NCI-H1694 treated with DMSO at 0.1 percent for 48 hours (cell line): ENCODE measurements around the gene UGT3A1.
"Not testable (repeated sequence)": the region's sequence is repeated elsewhere in the genome, so short reads cannot be mapped to it uniquely, and the experiment has no call there.

Experiments used
- DNase-seq: peaks from one replicate; lab custom pipeline; 2025; lab: John Stamatoyannopoulos, UW

The UGT3A1 gene, protein sequence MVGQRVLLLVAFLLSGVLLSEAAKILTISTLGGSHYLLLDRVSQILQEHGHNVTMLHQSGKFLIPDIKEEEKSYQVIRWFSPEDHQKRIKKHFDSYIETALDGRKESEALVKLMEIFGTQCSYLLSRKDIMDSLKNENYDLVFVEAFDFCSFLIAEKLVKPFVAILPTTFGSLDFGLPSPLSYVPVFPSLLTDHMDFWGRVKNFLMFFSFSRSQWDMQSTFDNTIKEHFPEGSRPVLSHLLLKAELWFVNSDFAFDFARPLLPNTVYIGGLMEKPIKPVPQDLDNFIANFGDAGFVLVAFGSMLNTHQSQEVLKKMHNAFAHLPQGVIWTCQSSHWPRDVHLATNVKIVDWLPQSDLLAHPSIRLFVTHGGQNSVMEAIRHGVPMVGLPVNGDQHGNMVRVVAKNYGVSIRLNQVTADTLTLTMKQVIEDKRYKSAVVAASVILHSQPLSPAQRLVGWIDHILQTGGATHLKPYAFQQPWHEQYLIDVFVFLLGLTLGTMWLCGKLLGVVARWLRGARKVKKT

DNA sequence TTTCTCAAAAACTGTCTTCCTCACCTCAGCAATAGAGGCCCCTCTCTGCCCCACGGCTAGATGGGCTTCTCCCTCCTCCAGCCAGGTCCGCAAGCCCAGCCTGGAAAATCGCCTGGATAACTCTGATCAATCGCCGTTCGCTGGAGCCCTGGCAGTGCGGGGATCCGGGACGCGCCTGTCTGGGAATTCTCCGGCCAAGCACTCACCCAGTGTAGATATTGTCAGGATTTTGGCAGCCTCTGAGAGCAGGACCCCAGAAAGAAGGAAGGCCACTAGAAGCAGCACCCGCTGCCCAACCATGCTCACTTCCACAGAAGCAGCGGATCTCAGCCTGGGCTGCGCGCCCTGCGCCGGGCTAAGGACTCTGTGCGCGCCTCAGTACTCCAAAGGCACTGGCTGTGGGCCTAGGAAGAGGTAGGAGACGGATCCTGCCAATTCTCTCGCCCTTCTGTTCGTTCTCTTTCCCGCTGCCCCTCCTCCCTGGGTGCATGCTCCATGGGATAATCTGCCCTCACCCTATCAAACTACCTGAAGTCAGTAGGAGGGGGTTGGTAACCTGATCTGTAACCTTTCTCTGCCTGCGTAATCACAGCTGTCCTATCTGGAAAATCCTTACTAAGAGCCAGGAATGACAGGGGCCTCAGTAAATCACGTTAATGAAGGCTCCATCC is at the start of gene UGT3A1:
TSS of gene UGT3A1 (minus strand) at position 450 of the 671 bp plus-strand sequence. CDS start at position 300, 150 bp downstream.
- no peak for DNase-seq

DNA sequence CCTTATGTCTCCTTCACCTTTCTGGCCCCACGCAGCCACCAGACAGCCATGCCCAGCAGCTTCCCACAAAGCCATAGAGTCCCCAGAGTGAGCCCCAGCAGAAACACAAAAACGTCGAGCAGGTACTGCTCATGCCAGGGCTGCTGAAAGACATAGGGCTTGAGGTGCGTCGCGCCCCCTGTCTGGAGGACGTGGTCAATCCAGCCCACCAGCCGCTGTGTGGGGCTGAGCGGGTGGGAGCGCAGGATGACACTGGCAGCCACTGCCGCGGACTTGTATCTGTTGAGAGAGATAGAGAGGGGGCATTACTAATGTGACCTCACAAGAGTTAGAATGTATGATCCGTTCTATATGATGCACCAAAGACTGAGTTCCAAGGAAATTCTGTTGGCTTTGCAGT is 44.5 kb upstream of the UGT3A1 start:
- no peak for DNase-seq

DNA sequence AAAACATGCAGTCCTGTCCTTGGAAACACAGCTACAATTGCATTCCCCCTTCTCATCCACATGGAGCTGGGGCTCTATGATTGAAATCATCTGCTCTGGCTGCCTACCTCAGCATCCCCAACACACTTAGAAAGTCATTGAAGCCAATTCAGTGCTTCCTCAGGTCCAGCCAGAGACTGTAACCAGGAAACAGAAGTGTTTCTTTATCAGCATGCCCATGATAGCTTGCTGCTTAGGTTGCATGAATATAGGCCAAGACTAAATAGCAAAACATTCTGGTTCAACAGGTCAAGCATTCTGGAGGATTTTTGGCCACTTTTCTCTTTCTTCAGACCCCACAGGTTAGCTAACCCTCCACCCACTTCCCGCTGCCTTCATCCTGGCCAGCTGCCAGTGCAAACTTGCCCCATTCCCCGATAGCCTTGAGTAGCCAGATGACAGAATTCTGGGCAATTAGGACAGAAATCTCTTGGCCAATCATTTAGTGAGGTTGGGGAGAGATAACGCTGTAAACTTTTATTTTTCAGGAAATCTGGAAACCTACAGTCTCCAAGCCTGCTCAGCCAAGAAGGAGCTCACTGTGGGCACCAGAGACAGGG is 43.4 kb upstream of the UGT3A1 start:
- DNase-seq = not testable (repeated sequence)

DNA sequence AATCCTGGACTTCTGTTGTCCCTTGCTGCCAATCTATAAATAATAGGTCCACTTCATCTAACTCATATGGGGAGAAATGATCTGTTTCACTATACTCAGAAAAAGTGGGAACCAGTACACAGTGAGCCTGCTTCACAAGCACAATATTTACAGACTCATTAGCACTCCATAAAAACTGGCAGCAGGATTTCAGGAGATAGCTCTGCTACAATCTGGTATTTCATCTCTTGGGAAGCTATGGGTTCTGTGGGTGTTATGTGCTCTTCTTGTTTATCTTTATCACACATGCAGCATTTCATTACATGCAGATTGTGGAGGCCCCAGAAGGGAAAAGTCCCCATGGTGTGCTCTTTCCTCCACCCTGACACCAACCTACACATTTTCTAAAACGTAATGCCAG is 42.3 kb upstream of the UGT3A1 start:
- DNase-seq = no peak

DNA sequence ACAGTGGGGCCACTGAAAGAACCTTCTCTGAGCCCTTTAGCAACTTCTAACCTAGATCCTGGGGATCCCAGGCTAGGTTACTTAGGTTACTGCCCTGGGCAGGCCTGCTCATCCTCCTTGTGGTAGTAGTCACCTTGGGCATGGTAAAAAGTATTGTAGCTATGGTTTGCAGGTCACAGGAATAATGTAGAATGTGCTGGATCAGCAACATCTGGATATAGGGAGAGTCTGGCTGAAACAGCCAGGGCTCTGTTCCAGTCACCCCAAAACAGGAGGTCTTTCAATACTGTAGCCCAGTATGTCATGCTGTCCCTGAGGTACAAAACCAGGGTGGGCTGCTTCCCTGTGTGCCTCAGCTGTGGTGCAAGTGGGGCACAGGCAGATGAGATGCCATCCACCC is 41.9 kb upstream of the UGT3A1 start:
- DNase-seq = no peak

DNA sequence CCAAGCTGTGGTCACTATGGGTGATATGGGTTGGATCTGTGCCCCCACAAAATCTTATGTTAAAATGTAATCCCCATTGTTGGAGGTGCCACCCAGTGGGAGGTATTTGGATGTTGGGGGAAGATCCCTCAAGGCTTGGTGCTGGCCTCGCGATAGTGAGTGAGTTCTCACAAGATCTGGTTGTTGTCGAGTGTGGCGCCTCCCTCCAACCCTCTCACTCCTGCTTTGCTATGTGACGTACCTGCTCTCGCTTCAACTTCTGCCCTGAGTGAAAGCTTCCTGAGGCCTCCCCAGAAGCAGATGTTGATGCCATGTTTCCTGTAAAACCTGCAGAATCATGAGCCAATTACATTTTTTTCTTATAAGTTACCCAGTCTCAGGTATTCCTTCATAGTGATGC is 40.0 kb upstream of the UGT3A1 start:
- DNase-seq = no peak

DNA sequence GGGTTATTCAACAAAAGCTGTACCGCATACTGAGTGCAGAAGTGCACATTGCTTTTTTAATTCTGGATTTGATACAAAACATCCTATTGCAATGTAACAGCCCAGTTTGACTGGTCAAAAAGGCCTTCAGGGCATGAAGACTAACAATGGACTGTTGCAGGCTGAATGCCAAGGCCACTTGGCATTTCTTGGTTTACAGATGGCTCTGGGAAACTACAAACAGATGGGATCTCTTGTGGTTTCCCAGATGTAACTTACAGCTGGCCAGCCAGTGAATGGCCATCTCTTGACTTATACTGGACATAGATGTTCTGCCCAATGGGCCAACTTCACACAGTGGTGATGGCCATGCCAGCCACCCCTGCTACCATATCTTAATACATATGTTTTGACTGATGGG is 38.7 kb upstream of the UGT3A1 start:
- no peak for DNase-seq

DNA sequence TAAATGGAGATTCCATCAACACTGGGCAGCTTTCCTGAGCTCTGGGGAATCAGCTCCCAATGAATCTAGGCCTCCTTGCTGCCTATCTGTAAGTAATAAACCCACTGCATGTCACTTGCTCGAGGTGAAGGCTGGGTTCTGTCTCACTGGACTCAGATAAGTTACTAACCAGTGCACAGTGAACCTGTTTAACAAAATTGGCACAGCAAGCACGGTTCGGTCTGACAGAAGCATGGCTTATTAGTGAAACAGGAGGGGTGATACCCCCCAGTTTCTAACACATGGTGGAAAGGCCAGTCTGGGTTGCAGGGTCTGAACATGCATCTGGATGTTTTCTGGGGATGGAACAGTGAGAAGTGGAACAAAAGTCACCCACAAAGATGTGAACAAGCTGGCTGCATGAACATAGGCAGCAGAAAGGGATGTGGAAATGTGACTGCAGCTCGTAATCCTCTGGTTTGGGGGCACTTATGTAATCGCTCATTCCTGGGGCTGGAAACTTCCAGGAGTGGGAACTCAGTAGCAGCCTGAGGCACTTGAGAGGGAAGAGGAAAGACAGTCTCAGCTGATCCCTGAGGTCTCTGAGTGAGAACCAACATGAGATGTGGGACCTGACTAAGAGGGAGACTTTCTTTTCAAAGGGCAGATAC is 37.8 kb upstream of the UGT3A1 start:
- DNase-seq = no peak

DNA sequence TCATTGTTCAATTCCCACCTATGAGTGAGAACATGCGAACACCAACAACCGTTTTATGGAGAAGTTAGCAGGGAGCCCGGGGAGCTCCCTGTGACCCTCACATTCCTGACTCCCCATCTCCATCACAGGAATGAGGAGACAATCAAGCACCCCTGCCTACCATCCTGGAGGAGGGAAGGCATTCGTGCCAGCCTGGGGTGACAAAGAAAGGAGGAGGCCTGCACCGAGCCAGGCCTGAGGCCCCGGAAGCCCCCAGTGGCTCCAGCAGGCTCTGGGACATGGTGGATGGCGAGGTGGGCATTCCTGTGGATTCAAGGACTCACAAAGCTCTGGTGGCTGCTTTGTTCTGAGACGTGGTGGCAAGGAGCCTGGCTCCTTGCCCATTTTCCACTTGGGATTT is 36.5 kb upstream of the UGT3A1 start:
- DNase-seq = no peak

DNA sequence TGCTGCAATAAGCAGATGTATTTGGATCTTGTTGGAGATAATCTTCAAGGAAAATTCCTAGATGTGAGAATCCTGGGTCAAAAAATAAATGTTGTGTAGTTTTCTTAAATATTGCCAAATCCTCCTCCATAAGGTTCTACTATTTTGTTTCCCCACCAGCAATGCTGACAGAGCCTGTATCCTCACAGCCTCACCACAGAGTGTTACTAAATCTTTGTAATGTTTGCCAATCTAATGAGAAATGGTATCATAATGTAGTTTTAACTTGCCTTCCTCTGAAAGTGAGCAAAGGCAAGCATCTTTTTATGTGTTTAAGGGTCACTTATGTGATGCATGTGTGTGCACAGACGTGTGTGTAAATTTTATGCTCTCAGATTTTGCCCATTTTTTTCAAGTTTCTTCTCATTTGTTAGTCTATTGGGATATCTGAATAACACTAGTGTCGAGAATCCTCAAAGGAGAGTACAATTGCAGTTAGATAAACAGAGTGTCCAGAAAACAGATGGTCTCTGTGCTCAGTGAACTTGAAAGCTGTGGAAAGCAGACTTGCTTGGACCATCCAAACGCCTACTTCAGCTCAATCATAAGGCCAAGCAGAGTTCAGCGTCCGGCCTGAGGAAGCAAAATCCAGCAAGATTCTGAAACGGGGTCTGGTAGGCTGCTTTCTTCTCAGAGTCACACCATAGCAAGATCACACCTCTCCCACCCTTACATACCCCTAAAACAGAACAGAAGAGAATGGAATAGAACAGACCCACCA is 35.7 kb upstream of the UGT3A1 start:
- DNase-seq = no peak

DNA sequence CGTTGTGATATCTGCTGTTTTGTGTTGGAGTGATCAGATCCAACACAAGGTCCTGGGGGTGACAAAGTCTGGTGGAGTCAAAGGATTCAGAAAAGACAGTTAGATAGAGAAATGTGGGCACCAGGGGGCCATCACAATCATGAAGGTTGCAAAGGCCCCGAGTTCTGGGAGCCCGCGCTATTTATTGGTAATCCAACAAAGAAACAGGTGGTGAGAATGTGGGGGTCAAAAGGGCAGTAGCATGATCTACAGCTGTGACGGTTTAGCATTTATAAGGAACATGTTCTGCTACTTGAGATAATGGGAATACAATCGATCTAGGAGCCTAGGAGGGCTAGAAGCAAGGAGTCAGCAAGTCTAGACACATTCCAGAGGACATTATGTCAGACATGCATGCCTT is 31.1 kb upstream of the UGT3A1 start:
- not testable (repeated sequence) for DNase-seq

DNA sequence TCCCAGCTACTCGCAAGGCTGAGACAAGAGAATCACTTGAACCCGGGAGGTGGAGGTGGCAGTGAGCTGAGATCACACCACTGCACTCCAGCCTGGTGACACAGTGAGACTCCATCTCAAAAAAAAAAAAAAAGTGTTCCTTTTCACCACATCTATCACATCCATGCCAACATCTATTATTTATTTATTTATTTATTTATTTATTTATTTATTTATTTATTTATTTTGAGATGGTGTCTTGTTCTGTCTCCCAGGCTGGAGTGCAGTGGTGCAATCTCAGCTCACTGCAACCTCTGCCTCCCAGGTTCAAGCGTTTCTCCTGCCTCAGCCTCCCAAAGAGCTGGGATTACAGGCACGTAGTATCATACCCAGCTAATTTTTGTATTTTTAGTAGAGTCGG is 28.4 kb upstream of the UGT3A1 start:
- not testable (repeated sequence) for DNase-seq

DNA sequence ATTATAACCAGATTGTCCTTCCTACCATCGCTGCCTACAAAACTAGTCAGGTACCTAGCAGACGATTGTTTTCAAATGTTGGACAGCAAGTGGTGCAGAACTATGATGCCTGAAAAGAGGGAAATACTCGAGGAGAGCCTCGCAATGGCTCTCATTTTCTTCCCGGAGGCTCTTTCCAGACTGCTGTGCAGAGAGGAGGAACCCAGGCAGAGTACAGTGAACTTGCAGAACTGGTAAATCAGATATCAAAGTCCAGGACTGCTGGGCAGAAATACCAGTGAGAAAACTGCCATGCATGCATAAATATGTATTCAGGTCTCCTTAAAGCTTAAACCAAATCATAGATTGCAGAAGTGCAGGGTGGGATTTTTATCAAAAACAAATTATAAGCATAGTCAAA is 26.4 kb upstream of the UGT3A1 start:
- no peak for DNase-seq

DNA sequence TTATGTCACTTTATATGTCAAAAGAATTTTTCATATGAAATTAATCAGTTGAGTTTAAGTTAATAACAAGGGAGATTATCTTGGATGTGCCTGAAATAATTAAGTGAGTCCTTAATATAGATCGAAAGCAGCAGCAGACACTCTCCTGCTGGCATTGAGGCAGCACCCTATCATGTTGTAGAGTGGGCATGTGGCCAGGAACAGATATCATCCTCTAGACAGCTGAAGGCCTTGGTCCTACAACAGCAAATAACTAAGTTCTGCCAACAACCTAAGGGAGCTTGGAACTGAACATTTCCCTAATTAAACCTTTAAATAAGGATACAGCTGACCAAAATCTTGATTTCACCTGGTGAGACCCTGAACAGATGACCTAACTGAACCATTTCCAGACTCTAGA is 25.8 kb upstream of the UGT3A1 start:
- DNase-seq = no peak

DNA sequence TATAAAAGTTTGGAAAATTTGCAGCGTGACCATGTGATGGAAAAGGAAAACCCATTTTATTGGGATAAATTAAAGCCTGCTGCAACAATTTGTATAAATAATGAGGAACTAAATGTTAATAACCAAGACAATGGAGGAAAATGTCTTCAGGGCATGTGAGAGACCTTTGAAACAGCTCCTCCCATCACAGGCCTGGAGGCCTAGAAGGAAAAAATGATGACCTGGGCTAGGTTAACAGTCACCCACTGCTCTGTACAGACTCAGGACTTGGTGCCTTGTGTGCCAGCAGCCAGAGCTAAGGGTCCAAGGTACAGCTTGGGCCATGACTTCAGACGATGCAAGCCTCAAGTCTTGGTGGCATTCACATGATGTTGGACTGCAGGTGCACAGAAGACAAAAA is 22.0 kb upstream of the UGT3A1 start:
- DNase-seq = no peak

DNA sequence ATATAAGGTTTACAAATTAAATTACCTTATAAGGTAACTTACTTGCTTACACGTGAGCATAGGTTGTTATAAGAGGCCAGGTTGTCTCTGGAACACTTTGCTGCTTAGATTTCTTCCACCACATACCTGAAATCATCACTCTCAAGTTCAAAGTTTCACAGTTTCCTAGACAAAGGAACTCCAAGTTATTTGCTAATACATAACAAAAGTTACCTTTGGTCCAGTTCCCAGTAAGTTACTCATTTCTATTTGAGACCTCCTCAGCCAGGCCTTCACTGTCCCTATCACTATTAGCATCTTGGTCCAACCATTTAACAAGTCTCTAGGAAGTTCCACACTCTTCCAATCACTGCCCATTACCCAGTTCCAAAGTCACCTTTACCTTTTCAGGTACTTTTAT is 18.5 kb upstream of the UGT3A1 start:
- no peak for DNase-seq

DNA sequence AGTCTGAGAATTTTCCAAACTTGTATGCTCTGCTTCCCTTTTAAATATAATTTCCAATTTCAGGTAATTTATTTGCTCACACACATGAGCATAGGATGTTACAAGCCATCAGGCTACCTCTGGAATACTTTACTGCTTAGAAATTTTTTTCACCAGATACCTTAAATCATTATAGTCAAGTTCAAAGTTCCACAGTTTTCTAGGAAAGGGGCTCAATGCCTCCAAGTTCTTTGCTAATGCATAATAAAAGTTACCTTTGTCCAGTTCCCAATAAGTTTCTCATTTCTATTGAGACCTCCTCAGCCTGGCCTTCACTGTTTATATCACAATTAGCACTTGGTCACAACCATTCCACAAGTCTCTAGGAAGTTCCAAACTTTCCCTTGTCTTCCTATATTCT is 16.2 kb upstream of the UGT3A1 start:
- DNase-seq = no peak

DNA sequence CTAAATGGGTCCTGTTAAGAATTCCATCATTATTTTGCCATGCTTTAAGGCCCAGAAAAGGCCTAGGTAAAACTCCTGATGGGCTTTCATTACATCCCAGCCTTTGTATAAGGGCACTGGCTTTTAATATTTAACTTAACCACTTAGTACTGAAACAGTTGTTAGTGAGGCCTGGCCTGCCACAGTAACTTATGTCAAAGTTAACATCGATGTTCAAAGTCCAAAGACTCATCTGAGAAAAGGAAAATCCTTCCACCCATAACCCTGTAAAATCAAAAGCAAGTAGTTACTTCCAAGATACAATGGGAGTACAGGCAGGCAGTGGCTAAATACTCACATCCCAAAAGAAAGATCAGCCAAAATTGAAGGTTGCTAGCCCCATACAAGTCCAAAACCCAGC is 15.0 kb upstream of the UGT3A1 start:
- DNase-seq = no peak

DNA sequence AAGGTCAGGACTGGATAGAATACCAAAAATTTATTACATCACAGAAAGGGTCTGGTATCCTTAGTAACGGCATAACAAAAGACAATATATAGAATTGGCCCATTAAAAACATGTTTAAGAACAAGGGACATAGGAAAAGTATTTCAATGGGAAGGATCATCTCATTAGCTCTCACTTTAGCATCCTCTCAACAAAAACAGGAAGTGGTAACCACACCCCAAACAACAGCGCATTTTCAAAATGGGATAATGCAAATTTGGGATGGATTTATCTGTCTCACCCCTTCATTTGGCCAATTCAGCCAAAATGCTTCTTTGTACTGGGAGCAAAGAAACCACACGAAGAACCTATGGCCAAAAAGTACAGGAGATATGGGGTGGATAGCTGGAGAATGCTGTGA is 9.8 kb upstream of the UGT3A1 start:
- no peak for DNase-seq

DNA sequence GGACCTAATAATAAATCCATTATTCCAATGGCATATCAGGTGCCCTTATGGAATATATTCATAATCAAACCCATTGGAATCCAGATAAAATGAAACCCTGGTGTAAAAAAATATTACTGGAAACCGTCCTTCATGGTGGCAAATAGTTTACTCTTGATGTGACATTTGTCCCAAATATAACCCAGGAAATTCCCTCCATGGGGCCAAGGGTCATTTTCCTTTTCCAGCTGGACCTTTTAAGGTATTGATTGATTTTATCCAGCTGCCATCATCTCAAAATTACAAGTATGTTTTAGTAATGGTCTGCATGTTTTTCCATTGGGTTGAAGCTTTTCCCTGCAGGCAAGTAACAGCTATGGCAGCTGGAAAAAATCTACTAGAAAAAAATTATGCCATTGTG is 8.4 kb upstream of the UGT3A1 start:
- no peak for DNase-seq

DNA sequence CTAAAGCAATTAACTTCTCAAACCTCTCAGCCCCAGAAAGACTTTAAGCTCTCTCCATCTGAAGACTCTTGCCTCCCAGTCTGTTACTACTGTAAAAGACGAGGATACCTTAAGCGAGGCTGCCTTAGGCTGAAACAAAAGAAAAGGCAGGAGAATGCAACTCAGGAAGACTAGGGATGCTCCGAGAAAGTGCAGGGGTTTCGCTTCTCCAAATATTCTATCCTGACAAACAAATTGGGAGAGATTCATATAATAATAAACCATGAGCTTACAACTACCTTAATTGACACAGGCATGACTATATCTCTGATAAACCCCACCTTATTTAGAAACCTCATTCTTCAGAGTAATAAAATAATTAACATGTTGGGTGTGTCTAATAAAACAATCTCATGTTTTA is 4.9 kb upstream of the UGT3A1 start:
- no peak for DNase-seq

DNA sequence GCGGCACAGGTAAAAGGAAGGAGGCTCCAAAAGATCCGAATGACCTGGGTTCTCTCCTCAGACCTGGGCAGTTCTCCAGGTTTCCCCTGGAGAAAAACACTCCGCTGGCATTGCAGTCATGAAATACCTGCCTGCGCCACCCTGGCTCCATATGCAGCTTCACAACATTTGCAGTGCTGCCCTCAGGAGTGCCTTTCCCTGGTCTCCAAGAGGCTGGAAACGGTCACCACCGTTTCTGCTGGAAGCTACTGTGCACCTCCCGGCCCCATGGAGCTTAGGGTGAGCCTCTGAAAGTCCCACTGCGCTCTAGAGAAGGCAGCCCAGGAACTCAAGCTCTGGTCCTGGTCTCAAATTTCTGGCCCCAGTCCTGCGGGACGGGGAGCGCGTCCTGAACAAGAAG is 670 bp downstream of the UGT3A1 start:
- no peak for DNase-seq
